NCI-H446 (cell line): ENCODE data around the gene MAPKAPK5.
"Not testable (repeated sequence)": the region's sequence is repeated elsewhere in the genome, so short reads cannot be mapped to it uniquely, and the experiment has no call there.

ENCODE experiments used
- DNase-seq, 2 experiments: peaks; one replicate each; lab custom pipeline; 2025; lab: John Stamatoyannopoulos, UW

Gene MAPKAPK5

DNA sequence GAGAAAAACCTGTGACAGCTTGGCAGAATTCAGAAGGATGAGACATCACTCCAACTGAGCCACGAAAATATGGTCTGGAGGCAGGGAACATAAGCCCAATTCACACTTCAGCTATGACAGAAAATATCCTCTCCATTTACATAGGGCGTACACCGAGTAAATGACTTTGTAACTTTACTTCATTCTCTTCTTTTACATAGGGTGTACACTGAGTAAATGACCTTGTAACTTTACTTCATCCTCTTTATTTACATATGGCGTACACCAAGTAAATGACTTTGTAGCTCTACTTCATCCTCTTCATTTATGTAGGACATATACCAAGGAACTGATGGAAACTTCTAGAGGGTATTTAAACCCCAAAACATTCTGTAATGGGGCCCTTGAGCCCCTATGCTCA, 14.1 kb upstream of the MAPKAPK5 start:
- no peak for DNase-seq

DNA sequence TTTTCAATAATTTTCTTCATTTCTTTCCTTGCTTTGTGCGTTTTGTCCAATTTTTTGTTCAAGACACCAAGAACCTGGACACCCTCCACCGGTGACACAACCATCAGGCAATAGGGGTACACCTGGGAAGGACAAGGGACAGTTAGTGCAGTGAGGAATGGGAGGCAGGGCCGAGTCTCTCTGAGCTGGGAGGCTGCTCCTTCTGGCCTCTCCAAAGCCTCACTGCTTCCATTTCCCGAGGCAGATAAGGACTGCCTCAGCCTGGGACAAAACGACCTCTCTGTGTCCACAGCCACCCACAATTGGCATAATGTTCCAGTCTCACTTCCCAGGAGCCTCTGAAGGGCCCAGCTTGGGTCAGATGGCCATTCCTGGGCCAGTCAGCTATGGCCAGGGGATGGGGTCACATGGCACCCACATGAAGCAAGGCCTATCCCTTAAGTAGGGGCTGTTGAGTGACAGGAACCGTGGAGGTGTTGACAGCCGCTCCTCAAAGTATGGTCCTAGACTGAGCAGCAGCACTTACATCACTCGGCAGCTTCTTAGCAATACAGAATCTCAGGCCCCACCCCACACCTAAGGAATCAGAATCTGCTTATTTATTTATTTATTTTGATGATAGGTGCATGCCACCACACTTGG, 13.6 kb upstream of the MAPKAPK5 start:
- no peak for DNase-seq

DNA sequence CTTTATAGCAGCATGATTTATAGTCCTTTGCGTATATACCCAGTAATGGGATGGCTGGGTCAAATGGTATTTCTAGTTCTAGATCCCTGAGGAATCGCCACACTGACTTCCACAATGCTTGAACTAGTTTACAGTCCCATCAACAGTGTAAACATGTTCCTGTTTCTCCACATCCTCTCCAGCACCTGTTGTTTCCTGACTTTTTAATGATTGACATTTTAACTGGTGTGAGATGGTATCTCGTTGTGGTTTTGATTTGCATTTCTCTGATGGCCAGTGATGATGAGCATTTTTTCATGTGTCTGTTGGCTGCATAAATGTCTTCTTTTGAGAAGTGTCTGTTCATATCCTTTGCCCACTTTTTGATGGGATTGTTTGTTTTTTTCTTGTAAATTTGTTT, 12.4 kb upstream of the MAPKAPK5 start:
- not testable (repeated sequence) for DNase-seq

DNA sequence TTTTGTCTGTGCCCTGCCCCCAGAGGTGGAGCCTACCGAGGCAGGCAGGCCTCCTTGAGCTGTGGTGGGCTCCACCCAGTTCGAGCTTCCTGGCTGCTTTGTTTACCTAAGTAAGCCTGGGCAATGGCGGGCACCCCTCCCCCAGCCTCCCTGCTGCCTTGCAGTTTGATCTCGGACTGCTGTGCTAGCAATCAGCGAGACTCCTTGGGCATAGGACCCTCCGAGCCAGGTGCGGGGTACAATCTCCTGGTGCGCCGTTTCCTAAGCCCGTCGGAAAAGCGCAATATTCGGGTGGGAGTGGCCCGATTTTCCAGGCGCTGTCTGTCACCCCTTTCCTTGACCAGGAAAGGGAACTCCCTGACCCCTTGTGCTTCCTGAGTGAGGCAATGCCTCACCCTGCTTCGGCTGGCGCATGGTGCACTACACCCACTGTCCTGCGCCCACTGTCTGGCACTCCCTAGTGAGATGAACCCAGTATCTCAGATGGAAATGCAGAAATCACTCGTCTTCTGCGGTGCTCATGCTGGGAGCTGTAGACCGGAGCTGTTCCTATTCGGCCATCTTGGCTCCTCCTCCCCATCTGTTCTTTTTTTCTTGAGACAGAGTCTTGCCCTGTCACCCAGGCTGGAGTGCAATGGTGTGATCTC, 7.2 kb upstream of the MAPKAPK5 start:
- not testable (repeated sequence) for DNase-seq

DNA sequence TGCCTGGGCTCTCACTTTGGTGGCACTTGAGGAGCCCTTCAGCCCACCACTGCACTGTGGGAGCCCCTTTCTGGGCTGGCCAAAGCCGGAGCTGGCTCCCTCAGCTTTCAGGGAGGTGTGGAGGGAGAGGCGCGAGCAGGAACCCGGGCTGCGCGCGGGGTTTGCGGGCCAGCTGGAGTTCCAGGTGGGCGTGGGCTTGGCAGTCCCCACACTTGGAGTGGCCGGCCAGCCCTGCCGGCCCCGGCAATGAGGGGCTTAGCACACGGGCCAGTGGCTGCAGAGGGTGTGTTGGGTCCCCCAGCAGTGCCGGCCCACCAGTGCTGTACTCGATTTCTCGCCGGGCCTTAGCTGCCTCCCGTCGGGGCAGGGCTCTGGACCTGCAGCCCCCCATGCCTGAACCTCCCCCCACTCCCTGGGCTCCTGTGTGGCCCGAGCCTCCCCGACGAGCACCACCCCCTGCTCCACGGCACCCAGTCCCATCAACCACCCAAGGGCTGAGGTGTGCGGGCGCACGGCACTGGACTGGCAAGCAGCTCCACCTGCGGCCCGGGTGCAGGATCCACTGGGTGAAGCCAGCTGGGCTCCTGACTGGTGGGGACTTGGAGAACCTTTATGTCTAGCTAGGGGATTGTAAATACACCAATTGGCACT, 6.4 kb upstream of the MAPKAPK5 start:
- not testable (repeated sequence) for DNase-seq

DNA sequence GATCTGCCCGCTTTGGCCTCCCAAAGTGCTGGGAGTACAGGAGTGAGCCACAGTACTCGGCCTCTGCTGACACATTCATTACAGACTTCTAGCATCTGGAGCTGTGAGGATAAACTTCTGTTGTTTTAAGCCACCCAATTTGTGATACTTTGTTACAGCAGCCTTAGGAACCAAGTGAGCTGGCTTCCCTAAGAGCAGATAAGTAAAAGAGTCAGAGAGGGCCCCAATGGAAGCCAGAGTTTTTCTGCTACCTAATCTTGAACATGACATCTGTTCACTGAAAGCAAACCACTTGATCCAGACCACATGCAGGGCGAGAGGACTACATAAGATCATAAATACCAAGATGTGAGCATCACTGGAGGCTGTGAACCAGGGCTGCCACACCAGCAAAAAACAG, 3.7 kb upstream of the MAPKAPK5 start:
- DNase-seq: no peak

DNA sequence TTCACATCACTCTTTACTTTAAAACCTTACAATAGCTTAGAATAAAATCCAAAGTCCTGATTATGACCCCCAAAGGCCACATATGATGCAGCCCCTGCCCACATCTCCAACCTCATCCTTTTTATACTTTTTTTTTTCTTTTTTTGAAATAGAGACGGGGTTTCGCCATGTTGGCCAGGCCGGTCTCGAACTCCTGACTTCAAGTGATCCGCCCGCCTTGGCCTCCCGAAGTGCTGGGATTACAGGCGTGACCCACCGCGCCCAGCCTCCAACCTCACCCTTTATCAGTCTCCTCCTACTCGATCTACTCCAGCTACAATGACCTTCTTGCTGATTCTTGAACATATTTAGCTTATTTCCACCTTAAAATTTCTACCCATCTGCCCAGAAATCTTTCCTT, 1.2 kb upstream of the MAPKAPK5 start:
- no peak for DNase-seq

DNA sequence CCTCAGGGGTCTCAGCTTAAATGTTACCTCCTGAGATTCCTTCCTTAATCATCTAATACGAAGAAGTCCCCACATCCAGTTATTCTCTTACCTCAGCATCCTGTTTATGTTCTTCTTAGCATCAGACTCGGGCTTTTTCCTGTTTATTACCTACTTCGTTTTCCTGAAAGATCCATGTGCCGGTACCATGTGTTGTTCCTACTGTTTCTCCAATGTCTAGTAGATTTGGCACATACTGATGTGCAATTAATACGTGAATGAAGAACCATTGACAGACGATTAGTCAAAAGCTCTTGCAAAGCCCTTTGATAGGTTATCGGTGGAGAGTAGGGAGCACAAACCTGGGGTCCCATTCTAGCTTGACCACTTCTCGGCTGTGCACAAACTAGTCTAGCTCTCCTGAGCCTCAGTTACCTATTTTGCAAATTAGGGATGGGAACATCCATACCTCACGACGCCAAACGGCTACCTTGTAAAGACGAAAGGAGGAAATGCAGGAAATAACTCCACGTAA, 735 bp upstream of the MAPKAPK5 start:
- DNase-seq: no peak

DNA sequence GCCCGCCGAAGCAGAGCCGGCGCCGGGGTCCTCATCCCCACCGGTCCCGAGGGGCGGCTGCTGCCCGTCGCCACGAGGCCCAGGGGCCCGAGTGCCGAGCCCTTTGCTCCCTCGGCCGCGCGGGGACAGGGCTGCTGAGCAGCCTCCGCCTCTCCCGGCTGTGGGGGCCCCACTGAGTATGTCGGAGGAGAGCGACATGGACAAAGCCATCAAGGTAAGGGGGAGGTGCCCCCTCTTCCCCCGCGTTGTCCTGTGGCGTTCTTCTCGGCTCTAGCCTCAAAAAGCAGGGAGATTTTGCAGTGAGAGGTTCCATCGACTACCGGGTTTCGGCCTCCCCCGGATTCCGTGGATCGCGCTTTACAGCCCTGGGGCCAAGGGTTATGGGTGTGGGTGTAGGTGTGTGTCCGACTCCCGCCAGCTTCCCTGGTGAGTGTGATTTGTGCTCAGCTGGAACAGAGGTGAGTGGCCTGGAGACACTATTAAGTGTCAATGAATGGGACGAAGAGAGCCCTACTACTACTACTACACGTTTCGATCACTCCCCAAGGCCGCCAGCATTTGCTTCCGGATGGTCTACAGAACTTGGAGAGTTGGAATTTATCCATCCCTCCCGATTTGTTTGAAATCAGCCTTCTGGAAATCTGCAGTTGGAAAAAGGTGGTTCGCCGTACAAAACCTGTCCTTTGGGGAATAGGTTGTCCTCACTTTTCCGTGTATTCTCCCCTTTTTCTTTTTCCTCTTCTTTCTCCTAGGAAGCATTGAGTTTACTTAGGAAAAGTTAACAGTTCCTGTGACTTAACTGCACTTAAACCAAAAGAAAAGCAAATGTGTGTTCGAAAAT, 748 bp downstream of the MAPKAPK5 start:
- DNase-seq: no peak

DNA sequence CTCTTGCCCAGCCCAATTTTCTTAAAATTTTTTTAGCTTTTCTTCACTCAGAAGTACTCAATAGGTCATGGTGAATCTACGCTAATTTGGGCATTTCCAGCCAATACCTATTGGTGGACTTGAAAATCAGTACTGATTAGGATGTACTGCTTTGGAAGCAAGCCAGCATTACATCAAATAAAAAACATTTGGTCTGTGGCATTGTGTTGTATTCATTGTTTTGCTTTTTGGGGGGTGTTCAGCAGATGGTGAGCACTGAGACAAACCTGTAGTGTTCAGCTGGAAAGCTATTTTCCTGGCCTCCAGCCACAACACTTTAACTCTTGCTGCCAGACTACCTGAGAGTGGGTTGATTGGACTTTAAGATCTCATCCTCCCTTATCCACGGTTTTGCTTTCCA, 4.0 kb downstream of the MAPKAPK5 start:
- DNase-seq: no peak

DNA sequence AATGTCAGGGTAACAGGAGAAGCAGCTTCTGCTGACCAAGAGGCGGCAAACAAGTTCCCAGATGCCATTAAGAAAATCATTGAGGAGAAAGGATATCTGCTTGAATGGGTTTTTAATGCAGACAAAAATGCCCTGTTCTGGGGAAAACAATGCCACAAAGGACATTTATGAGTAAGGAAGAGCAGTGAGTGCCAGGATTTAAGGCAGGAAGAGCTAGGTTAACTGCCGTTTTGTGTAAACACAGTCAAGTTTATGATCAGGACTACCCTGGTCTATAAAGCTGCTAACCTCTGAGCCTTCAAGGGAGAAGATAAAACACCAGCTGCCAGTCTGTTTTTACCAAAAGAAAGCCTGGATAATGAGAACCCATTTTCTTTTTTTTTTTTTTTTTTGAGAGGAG, 8.5 kb downstream of the MAPKAPK5 start:
- no peak for DNase-seq

DNA sequence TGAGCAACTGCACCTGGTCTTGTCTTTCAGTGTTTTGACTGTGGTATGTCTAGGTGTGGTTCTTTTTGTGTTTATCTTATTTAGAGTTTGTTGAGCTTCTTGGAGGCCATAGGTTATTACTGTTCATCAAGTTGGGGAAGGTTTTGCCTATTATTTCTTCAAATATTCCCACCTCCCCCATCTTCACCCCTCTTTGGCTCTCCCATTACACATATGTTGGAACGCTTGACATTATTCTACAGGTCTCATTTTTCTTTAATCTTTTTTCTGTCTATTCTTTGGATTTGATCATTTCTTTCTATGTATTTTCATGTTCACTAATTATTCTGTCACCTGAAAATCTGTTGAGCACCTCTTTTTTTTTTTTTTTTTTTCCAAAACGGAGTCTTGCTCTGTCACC, 16.2 kb downstream of the MAPKAPK5 start:
- DNase-seq: no peak

DNA sequence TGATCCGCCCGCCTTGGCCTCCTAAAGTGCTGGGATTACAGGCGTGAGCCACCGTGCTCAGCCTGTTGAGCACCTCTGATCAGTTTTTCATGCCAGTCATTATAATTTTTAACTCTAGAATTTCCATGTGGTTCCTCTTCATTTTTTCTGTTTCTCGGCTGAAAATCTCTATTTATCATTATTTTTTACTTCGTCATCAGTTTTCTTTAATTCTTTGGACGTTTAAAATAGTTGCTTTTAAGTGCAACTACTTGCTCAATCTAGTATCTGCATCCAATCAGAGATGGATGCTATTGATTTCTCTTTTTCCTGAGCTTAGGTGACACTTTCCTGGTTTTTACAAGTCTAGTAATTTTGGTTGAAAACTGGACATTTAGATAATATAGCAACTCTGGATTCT, 16.8 kb downstream of the MAPKAPK5 start:
- no peak for DNase-seq

DNA sequence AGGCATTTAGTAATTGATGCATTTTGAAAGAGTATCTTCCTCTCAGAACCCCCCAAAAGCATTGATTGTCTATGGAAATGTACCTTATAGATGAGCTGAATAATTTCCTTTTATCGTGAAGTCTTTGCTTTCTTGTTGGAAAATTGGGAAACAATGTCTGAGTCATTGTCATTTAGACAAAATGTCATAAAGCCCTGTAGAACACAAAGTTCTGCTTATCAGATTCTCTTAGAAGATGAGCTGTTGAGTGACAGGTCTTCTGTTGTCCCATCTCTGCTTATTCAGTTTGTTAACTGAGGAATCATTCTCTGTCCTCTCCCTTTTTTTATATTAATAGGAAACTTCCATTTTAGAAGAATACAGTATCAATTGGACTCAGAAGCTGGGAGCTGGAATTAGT, 22.9 kb downstream of the MAPKAPK5 start:
- DNase-seq: no peak

DNA sequence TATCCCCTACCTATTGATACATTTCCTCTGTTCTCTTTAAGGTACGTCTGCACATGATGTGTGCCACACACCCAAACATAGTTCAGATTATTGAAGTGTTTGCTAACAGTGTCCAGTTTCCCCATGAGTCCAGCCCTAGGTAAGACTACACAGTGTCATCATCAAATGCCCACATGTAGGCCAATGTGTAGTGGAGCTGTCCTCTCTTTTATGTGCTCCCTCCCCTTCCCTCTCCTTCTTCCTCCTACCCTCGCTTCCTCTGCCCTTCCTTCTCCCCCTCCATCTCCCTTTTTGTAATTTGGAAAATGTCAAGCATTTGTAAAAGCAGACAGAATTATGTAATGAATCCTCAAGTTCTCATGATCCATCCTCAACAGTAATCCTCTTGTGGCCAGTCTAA, 25.5 kb downstream of the MAPKAPK5 start:
- DNase-seq: no peak

DNA sequence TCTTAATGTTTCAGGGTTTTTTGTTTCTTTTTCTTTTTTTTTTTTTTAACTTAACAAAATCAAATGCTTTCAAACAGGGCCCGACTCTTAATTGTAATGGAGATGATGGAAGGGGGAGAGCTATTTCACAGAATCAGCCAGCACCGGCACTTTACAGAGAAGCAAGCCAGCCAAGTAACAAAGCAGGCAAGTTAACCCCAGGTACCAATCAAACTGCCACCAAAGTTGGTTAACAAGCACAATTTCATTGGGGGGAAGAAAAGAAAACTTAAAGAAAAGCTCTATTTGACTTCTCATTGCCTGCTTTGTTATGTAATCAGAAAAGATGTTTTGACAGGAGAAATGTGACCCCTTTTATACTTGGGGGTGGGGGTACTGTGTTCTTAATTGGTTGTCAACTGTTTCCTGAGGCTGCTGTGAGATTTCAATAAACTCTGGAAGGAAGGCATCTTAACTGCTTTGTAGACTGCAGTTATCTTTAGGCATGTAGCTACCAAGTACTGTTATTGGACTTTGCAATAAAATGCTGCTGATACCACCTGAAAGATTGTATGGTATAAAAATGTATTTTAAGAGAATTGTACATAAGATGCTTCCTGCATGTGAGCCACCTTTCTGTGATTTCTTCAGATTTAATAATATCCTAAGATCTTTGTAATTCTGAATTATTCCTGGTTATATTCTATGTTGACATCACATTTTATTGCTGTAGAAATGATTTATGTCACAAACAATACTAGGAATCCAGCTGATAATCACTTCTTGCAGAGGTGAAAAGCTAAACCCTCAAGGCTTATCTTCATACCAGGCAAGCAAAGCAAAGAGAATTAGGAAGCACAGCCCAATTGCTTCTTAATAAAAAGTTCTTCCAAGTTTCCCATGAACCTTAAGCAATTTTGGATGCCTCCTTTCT, 26.9 kb downstream of the MAPKAPK5 start:
- DNase-seq: no peak

DNA sequence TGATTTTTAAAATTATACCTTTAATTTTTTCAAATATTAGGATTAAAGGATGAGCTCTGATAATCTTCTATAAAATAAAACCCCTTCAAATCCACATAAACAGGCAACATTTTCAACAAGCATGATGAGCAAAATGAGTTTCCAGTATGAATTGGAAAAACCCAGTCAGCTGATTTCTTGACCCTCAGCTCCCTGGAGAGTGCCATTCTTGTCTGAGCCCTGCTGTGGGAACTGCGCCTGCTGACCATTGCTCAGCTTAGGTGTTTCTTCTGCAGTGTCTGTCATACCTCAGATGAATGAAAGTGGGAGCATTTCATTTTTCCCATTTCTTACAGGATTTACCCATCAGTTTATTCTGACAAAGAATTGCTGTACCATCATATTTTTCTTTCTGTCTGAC, 27.6 kb downstream of the MAPKAPK5 start:
- DNase-seq: no peak

DNA sequence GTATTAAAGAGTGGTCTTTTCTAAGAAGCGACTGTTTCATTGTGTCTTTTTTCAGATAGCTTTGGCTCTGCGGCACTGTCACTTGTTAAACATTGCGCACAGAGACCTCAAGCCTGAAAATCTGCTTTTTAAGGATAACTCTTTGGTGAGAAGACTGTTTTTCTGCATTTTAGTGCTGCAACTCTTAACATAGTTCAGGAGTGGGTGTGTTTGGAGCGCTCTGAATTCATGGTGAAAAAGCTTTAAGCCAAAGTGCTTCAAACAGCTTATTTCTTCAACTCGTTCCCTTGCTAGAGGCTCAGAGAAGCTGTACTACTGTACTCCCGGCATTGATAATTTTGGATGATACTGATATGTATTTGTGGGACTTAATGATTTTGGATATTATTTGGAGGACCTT, 28.2 kb downstream of the MAPKAPK5 start:
- no peak for DNase-seq

DNA sequence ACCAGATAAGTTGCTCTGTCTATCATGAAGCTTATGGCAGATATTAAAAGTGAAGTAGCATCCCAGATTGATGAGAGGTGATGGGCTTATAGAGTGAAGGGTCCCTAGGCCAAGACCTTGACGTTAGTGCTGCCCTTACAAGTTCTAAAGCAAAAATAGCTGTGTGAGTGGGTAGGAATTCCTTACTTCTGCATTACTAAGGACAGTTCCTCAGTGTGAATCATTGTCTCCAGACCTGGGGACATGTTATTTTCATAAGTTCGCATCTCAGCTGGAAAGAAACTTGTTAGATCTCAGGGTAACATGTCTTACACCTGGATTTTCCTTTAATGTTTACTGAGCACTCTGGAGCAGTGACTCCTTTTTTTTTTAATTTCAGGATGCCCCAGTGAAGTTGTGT, 28.7 kb downstream of the MAPKAPK5 start:
- no peak for DNase-seq

DNA sequence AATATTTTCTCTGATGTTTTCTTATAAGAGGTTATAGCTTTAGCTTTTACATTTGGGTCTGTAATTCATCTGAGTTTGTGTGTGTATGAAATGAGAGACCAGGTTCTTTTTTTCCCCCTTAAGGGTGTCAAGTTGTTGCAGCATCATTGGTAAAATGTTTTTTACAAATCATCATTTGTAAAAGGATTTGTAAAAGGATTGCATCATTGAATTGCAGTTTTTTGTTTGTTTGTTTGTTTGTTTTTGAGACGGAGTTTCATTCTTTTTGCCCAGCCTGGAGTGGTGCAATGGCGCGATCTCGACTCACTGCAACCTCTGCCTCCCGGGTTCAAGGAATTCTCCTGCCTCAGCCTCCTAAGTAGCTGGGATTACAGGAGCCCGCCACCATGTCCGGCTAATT, 31.1 kb downstream of the MAPKAPK5 start:
- no peak for DNase-seq

DNA sequence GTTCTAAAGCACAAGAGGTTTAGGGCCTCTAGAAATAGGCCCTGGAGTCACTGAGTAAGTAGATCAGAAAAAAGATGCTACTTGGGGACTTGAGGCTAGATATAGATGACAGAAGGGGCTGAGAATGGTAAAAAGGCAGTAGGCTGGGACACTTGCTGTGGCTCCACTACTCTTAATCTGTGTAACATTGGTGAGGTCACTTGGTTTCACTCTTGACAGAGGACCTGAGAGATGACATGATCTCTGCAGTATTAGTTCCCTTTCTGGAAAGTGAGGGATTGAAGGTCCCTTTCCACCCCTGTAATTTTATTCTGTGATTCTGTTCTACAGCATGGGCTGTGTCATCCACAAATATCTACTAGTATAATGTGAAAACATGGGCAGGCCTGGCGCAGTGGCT, 39.7 kb downstream of the MAPKAPK5 start:
- DNase-seq: no peak
